HEK293 (cell line): ENCODE measurements around the gene RHOU.

Experiments used
- BCL11B ChIP-seq: fragments of 450-650 bp; formaldehyde crosslinking; IDR thresholded peaks from 2 replicates; pipeline ENCODE4 v1.5.1; 2016; ENCODE audit warnings: low read depth, missing biosample characterization, missing genetic modification characterization
- SALL2 ChIP-seq: fragments of 450-650 bp; formaldehyde crosslinking; IDR thresholded peaks from 2 replicates; pipeline ENCODE4 v1.5.0; 2017; ENCODE audit warnings: missing biosample characterization, mild to moderate bottlenecking, missing genetic modification characterization, borderline replicate concordance
- ZNF121 ChIP-seq: fragments of 450-650 bp; formaldehyde crosslinking; IDR thresholded peaks from 2 replicates; pipeline ENCODE4 v1.5.1; 2016; ENCODE audit warnings: missing biosample characterization, missing genetic modification characterization
- ZNF146 ChIP-seq: fragments of 450-650 bp; formaldehyde crosslinking; IDR thresholded peaks from 2 replicates; pipeline ENCODE4 v1.5.1; 2016; ENCODE audit warnings: missing biosample characterization, missing genetic modification characterization
- ZNF623 ChIP-seq: fragments of 450-650 bp; formaldehyde crosslinking; IDR thresholded peaks from 2 replicates; pipeline ENCODE4 v1.5.1; 2016; ENCODE audit warnings: missing biosample characterization, missing genetic modification characterization
- ZNF768 ChIP-seq: fragments of 450-650 bp; formaldehyde crosslinking; IDR thresholded peaks from 2 replicates; pipeline ENCODE4 v1.5.1; 2018; ENCODE audit warnings: missing biosample characterization, mild to moderate bottlenecking, missing genetic modification characterization
- ZNF830 ChIP-seq: fragments of 450-650 bp; IDR thresholded peaks from 2 replicates; pipeline ENCODE4 v1.5.0; 2018; ENCODE audit warnings: missing biosample characterization, missing genetic modification characterization, low read depth, mild to moderate bottlenecking, moderate library complexity
- TF ChIP-seq, protein P1 (sequence below): fragments of 450-650 bp; formaldehyde crosslinking; conservative IDR thresholded peaks from 2 replicates; pipeline ENCODE4 v1.5.1; 2016; ENCODE audit warnings: low read depth, missing biosample characterization, missing genetic modification characterization
- TF ChIP-seq, protein P2 (sequence below): fragments of 450-650 bp; formaldehyde crosslinking; optimal IDR thresholded peaks from 2 replicates; pipeline ENCODE3; 2016; ENCODE audit warnings: missing biosample characterization, mild to moderate bottlenecking, missing genetic modification characterization
- TF ChIP-seq, protein P3 (sequence below): fragments of 450-650 bp; formaldehyde crosslinking; IDR thresholded peaks from 2 replicates; pipeline ENCODE4 v1.5.1; 2016; ENCODE audit warnings: missing biosample characterization, missing genetic modification characterization

DNA sequence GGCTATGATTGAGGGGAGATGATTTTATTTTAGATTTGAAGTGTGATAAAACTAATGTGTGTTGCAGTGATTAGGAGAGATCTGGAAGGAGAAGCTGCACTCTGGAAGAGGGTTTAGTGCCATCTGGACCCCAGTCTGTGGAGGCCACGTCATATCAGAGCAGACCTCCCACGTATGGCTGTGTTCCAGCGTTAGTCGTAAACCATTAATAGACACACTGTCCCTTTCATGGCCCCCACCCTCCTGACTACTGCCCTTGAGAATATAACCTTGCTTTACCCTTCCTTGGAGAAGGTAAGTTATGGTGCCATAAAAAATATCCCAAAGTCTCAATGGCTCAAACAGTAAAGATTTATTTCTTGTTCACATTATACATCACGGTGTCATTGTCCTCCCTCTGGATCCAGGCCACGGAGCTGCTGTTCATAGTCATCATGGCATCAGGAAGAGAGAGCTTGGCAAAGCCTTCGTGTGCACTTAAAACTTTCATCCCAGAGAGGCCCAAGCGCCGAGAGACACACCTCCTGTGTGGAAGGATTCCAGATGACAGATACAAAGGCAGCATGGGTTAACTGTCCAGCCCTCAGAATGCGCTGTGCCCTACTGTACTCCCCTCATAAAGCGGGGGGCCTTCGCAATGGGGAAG lies 33.2 kb downstream of the RHOU start:
- no peak for TF ChIP-seq ZNF121 (tag by site-specific recombination)
- TF ChIP-seq, protein P1, sequence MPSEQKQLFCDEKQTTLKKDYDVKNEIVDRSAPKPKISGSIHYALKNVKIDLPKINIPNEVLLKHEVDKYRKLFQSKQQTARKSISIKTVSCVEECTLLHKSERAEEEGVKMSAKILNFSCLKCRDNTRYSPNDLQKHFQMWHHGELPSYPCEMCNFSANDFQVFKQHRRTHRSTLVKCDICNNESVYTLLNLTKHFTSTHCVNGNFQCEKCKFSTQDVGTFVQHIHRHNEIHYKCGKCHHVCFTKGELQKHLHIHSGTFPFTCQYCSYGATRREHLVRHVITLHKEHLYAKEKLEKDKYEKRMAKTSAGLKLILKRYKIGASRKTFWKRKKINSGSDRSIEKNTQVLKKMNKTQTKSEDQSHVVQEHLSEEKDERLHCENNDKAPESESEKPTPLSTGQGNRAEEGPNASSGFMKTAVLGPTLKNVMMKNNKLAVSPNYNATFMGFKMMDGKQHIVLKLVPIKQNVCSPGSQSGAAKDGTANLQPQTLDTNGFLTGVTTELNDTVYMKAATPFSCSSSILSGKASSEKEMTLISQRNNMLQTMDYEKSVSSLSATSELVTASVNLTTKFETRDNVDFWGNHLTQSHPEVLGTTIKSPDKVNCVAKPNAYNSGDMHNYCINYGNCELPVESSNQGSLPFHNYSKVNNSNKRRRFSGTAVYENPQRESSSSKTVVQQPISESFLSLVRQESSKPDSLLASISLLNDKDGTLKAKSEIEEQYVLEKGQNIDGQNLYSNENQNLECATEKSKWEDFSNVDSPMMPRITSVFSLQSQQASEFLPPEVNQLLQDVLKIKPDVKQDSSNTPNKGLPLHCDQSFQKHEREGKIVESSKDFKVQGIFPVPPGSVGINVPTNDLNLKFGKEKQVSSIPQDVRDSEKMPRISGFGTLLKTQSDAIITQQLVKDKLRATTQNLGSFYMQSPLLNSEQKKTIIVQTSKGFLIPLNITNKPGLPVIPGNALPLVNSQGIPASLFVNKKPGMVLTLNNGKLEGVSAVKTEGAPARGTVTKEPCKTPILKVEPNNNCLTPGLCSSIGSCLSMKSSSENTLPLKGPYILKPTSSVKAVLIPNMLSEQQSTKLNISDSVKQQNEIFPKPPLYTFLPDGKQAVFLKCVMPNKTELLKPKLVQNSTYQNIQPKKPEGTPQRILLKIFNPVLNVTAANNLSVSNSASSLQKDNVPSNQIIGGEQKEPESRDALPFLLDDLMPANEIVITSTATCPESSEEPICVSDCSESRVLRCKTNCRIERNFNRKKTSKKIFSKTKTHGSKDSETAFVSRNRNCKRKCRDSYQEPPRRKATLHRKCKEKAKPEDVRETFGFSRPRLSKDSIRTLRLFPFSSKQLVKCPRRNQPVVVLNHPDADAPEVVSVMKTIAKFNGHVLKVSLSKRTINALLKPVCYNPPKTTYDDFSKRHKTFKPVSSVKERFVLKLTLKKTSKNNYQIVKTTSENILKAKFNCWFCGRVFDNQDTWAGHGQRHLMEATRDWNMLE (tag by site-specific recombination), result no peak
- TF ChIP-seq ZNF768, result no peak
- TF ChIP-seq, protein P2, sequence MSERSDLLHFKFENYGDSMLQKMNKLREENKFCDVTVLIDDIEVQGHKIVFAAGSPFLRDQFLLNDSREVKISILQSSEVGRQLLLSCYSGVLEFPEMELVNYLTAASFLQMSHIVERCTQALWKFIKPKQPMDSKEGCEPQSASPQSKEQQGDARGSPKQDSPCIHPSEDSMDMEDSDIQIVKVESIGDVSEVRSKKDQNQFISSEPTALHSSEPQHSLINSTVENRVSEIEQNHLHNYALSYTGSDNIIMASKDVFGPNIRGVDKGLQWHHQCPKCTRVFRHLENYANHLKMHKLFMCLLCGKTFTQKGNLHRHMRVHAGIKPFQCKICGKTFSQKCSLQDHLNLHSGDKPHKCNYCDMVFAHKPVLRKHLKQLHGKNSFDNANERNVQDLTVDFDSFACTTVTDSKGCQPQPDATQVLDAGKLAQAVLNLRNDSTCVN, result no peak
- no peak for TF ChIP-seq ZNF146 (tag by site-specific recombination)
- TF ChIP-seq BCL11B (tag by site-specific recombination), result no peak
- no peak for TF ChIP-seq SALL2
- no peak for TF ChIP-seq ZNF623 (tag by site-specific recombination)
- TF ChIP-seq, protein P3, sequence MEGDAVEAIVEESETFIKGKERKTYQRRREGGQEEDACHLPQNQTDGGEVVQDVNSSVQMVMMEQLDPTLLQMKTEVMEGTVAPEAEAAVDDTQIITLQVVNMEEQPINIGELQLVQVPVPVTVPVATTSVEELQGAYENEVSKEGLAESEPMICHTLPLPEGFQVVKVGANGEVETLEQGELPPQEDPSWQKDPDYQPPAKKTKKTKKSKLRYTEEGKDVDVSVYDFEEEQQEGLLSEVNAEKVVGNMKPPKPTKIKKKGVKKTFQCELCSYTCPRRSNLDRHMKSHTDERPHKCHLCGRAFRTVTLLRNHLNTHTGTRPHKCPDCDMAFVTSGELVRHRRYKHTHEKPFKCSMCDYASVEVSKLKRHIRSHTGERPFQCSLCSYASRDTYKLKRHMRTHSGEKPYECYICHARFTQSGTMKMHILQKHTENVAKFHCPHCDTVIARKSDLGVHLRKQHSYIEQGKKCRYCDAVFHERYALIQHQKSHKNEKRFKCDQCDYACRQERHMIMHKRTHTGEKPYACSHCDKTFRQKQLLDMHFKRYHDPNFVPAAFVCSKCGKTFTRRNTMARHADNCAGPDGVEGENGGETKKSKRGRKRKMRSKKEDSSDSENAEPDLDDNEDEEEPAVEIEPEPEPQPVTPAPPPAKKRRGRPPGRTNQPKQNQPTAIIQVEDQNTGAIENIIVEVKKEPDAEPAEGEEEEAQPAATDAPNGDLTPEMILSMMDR, result no peak
- no peak for TF ChIP-seq ZNF830 (tag by site-specific recombination)
